Measurements from ENCODE around the gene PARD3. TPM values are rescaled to one million over a fixed set of nuclear protein-coding genes. Genes with fewer than 3 reads are reported as not detected.

PARD3 gene
- total RNA-seq, 1 donor from 2014 or later: 51.2 TPM

- peaks cover 2% of the 10 kb centered on the region for H3K36me3 Mint-ChIP-seq (ENCODE audit: low read depth)
- H3K9me3 Mint-ChIP-seq: no peaks in the 10 kb centered on the region
- H3K4me3 Mint-ChIP-seq: no peak overlapping the region
- H3K27ac Mint-ChIP-seq (ENCODE audit: unreplicated experiment): no peak overlapping the region
- no peak for TF ChIP-seq CTCF (conservative IDR thresholded peaks at IDR 0.05)
- H3K4me1 Mint-ChIP-seq: peaks cover 4% of the 10 kb centered on the region
- DNase-seq (ENCODE audit: low read depth, low spot score): no peak
- H3K27me3 Mint-ChIP-seq (ENCODE audit: low read depth): no peaks in the 10 kb centered on the region
These were observed 344.8 kb downstream of the PARD3 start for GRCh38 chr10:34470307-34470706.

DNA sequence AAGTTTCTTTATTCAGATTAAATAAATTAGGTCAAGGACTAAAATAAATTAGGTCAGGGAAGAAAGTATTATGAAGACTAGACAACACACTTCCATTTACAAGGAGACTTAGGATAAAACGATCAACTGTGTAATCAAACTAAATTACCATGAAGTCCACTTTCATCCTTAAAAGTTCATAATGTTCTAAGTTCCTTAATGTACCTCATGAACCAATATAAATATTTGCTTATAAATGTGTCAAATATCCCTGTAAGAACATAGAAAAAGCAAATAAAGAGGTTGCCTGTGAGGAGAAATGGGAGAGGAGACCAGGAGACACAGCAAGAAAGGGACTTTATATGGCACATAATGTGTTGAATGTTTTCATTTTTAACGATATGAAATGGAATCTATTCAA lies 345.6 kb downstream of the PARD3 start:
- Mint-ChIP-seq H3K27me3 (ENCODE audit: low read depth) (no peaks in the 10 kb centered on the region), H3K36me3 (ENCODE audit: low read depth) (peaks cover 2% of the 10 kb centered on the region), H3K4me1 (peaks cover 4% of the 10 kb centered on the region), H3K27ac (ENCODE audit: unreplicated experiment) (no peak overlapping the region), H3K4me3 (no peak overlapping the region), H3K9me3 (no peaks in the 10 kb centered on the region)
- no peak for TF ChIP-seq CTCF (conservative IDR thresholded peaks at IDR 0.05)
- DNase-seq (ENCODE audit: low read depth, low spot score): no peak

DNA sequence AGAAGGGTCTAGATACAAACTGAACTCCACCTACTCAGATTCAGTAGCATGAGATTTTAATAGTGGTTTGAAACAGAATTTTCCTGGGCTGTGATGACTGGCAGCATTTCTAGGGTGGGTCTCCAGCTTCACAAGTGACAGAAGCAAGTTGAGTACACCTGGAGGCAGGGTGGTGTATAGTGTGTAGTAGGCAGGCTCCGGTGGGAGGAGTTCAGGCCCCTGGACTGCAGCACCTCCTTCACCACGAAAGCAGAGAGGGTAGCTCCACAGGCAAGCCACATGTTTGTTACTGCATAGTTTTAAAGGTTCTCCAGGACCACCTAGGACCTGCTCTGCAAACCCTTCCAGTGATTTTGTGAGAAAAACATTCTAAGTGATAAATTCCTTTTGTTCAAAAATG lies 347.2 kb downstream of the PARD3 start:
- no peaks in the 10 kb centered on the region for H3K9me3 Mint-ChIP-seq
- no peak for TF ChIP-seq CTCF (conservative IDR thresholded peaks at IDR 0.05)
- no peak overlapping the region for H3K4me3 Mint-ChIP-seq
- no peaks in the 10 kb centered on the region for H3K27me3 Mint-ChIP-seq (ENCODE audit: low read depth)
- H3K4me1 Mint-ChIP-seq: no peaks in the 10 kb centered on the region
- peaks cover 2% of the 10 kb centered on the region for H3K36me3 Mint-ChIP-seq (ENCODE audit: low read depth)
- no peak for DNase-seq (ENCODE audit: low read depth, low spot score)
- H3K27ac Mint-ChIP-seq (ENCODE audit: unreplicated experiment): no peak overlapping the region

- no peak for DNase-seq (ENCODE audit: low read depth, low spot score)
- Mint-ChIP-seq H3K27ac (ENCODE audit: unreplicated experiment) (no peak overlapping the region), H3K27me3 (ENCODE audit: low read depth) (no peaks in the 10 kb centered on the region), H3K4me3 (no peak overlapping the region), H3K9me3 (no peaks in the 10 kb centered on the region), H3K4me1 (no peaks in the 10 kb centered on the region), H3K36me3 (ENCODE audit: low read depth) (peaks cover 2% of the 10 kb centered on the region)
- TF ChIP-seq CTCF (conservative IDR thresholded peaks at IDR 0.05): no peak
These were observed 347.7 kb downstream of the PARD3 start for GRCh38 chr10:34467364-34467763.

GRCh38 chr10:34465678-34466077 lies 349.4 kb downstream of the PARD3 start:
- no peaks in the 10 kb centered on the region for H3K9me3 Mint-ChIP-seq
- no peak overlapping the region for H3K27ac Mint-ChIP-seq (ENCODE audit: unreplicated experiment)
- no peaks in the 10 kb centered on the region for H3K27me3 Mint-ChIP-seq (ENCODE audit: low read depth)

More at GRCh38 chr10:34465678-34466077, 349.4 kb downstream of the PARD3 start:
- no peak for TF ChIP-seq CTCF (conservative IDR thresholded peaks at IDR 0.05)
- Mint-ChIP-seq H3K36me3 (ENCODE audit: low read depth) (peaks cover 2% of the 10 kb centered on the region), H3K4me3 (no peak overlapping the region), H3K4me1 (no peaks in the 10 kb centered on the region)
- DNase-seq (ENCODE audit: low read depth, low spot score): no peak

Measured in neural crest cell (in vitro differentiated cells).